K562 (cell line): Measurements from ENCODE around the gene AMMECR1. TPM values are rescaled to one million over a fixed set of nuclear protein-coding genes. Genes with fewer than 3 reads are reported as not detected.
A peak's percentile ranks its signal among the peaks of the same experiment; 100 is the strongest.

Experiments used
- ASH1L ChIP-seq: fragments of 450-650 bp; IDR thresholded peaks from 2 replicates; pipeline ENCODE4 v1.6.1; 2018; ENCODE audit warnings: borderline replicate concordance, mild to moderate bottlenecking, low read depth; ENCODE audit not compliant: partially characterized antibody
- ATF3 ChIP-seq, 2 experiments: fragments of 450-650 bp in 1 of 2; sonication (generic) in 1 of 2; formaldehyde crosslinking in 1 of 2; IDR thresholded peaks in 1 of 2; conservative IDR thresholded peaks in 1 of 2; 2 replicates each; pipeline versions ENCODE4 v1.6.1 to v1.8.1; 2016 to 2023; ENCODE audit warnings: mild to moderate bottlenecking in 2 of 2, moderate library complexity in 2 of 2, inconsistent platforms in 1 of 2, missing genetic modification reagents in 1 of 2
- ETS2 ChIP-seq: IDR thresholded peaks from 2 replicates; pipeline ENCODE4 v1.6.1; 2016; ENCODE audit warnings: borderline replicate concordance, missing genetic modification characterization, mild to moderate bottlenecking, moderate library complexity, missing compliant biosample characterization; ENCODE audit not compliant: poor library complexity, severe bottlenecking
- GMEB1 ChIP-seq: fragments of 250-450 bp; sonication (Bioruptor Pico); IDR thresholded peaks from 2 replicates; pipeline ENCODE4 v1.4.0; 2020; ENCODE audit warnings: mild to moderate bottlenecking
- HBP1 ChIP-seq: fragments of 450-650 bp; formaldehyde crosslinking; IDR thresholded peaks from 2 replicates; pipeline ENCODE4 v1.4.0; 2022; ENCODE audit warnings: missing genetic modification characterization
- HNRNPH1 ChIP-seq: fragments of 200-400 bp; formaldehyde crosslinking; optimal IDR thresholded peaks from 2 replicates; pipeline ENCODE3; 2017; ENCODE audit warnings: low read depth, mild to moderate bottlenecking, low read length, moderate library complexity
- JUND ChIP-seq, 2 experiments: IDR thresholded peaks; 2 replicates in 1 of 2; 3 replicates in 1 of 2; pipeline ENCODE4 v1.6.1; 2011; ENCODE audit warnings: borderline replicate concordance in 2 of 2, low read depth in 2 of 2, low read length in 2 of 2, improper control_type of control experiment in 1 of 2, missing biosample characterization in 1 of 2, missing genetic modification characterization in 1 of 2, missing genetic modification reagents in 1 of 2
- KHSRP ChIP-seq: fragments of 450-650 bp; IDR thresholded peaks from 2 replicates; pipeline ENCODE4 v1.6.1; 2017
- MEF2D ChIP-seq: conservative IDR thresholded peaks from 2 replicates; pipeline ENCODE4 v1.6.1; 2016; ENCODE audit warnings: low read depth, missing genetic modification characterization, missing compliant biosample characterization
- NCOA4 ChIP-seq: fragments of 450-650 bp; IDR thresholded peaks from 2 replicates; pipeline ENCODE4 v1.6.1; 2018; ENCODE audit warnings: mild to moderate bottlenecking; ENCODE audit not compliant: partially characterized antibody
- NFE2 ChIP-seq: IDR thresholded peaks from 2 replicates; pipeline ENCODE4 v1.6.1; 2014; ENCODE audit warnings: antibody characterized with exemption, low read depth
- ZNF217 ChIP-seq: sonication (generic); formaldehyde crosslinking; IDR thresholded peaks from 2 replicates; pipeline ENCODE4 v1.8.0; 2022; ENCODE audit warnings: mild to moderate bottlenecking, missing genetic modification reagents
- ZNF512 ChIP-seq: IDR thresholded peaks from 2 replicates; pipeline ENCODE4 v1.6.1; 2016; ENCODE audit warnings: missing genetic modification characterization, missing compliant biosample characterization
- ZNF717 ChIP-seq: fragments of 250-450 bp; sonication (Bioruptor Pico); IDR thresholded peaks from 2 replicates; pipeline ENCODE4 v1.5.0; 2021
- polyA plus RNA-seq, 8 experiments: library from polyadenylated mRNA; depleted of rRNA in 4 of 8; stranded (reverse) in 5 of 8; unstranded in 3 of 8; fragments of >200 nt; fragmentation: Nextera tagmentation in 2 of 8; fragmentation: Illumina TruSeq in 1 of 8; extraction: Ambion mirVana in 2 of 8; extraction: Trizol in 1 of 8; gene quantifications; 2 replicates each; pipeline versions ENCODE4 v1.2.1 to v1.2.3, GENCODE V29; 2011 to 2014; ENCODE audit warnings: inconsistent platforms in 1 of 8, missing spikeins in 1 of 8
- total RNA-seq, 7 experiments: library from RNA; depleted of rRNA in 6 of 7; stranded (reverse); fragments of >200 nt in 6 of 7; fragmentation: Illumina TruSeq in 2 of 7; extraction: Trizol in 2 of 7; gene quantifications; 2 replicates each; pipeline versions ENCODE4 v1.2.1 to v1.2.3, GENCODE V29; 2011 to 2021; ENCODE audit warnings: low replicate concordance in 1 of 7
- TF ChIP-seq, protein P1 (sequence below): fragments of 450-650 bp; IDR thresholded peaks from 2 replicates; pipeline ENCODE4 v1.6.1; 2018; ENCODE audit not compliant: partially characterized antibody

The AMMECR1 gene
- total and polyA plus RNA-seq, 9 of the 15 experiments (the other 6 are each of a cell fraction or from before 2014, with no cell fraction given): 13.9 to 36.7 (median 23.6) TPM

GRCh38 chrX:110178179-110178865 is 139.6 kb downstream of the AMMECR1 start (continued):
- TF ChIP-seq, protein P1, sequence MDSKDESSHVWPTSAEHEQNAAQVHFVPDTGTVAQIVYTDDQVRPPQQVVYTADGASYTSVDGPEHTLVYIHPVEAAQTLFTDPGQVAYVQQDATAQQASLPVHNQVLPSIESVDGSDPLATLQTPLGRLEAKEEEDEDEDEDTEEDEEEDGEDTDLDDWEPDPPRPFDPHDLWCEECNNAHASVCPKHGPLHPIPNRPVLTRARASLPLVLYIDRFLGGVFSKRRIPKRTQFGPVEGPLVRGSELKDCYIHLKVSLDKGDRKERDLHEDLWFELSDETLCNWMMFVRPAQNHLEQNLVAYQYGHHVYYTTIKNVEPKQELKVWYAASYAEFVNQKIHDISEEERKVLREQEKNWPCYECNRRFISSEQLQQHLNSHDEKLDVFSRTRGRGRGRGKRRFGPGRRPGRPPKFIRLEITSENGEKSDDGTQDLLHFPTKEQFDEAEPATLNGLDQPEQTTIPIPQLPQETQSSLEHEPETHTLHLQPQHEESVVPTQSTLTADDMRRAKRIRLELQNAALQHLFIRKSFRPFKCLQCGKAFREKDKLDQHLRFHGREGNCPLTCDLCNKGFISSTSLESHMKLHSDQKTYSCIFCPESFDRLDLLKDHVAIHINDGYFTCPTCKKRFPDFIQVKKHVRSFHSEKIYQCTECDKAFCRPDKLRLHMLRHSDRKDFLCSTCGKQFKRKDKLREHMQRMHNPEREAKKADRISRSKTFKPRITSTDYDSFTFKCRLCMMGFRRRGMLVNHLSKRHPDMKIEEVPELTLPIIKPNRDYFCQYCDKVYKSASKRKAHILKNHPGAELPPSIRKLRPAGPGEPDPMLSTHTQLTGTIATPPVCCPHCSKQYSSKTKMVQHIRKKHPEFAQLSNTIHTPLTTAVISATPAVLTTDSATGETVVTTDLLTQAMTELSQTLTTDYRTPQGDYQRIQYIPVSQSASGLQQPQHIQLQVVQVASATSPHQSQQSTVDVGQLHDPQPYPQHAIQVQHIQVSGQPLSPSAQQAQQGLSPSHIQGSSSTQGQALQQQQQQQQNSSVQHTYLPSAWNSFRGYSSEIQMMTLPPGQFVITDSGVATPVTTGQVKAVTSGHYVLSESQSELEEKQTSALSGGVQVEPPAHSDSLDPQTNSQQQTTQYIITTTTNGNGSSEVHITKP: peak; percentile 22
- TF ChIP-seq MEF2D (no peak), GMEB1 (no peak), ZNF217 (CRISPR knock-in tag) (no peak), ASH1L (no peak), ATF3 (IDR thresholded peaks at IDR 0.05) (no peak), ATF3 (CRISPR knock-in tag; conservative IDR thresholded peaks at IDR 0.05) (no peak), ZNF512 (no peak), ZNF717 (CRISPR knock-in tag) (no peak), NCOA4 (no peak), HNRNPH1 (no peak), JUND (IDR thresholded peaks at IDR 0.05; ENCODE audit: borderline replicate concordance, low read depth, low read length) (peak; percentile 55; the same call in 1 of the 2 replicates), JUND (tag; IDR thresholded peaks at IDR 0.05; ENCODE audit: borderline replicate concordance, low read depth, low read length) (peak; percentile 55; the same call in 1 of the 3 replicates), NFE2 (peak; percentile 68), KHSRP (no peak), ETS2 (tag) (no peak), HBP1 (CRISPR knock-in tag) (no peak)
